ENCODE measurements around the gene LARP4B. TPM values are rescaled to one million over a fixed set of nuclear protein-coding genes. Genes with fewer than 3 reads are reported as not detected.

LARP4B gene
- total RNA-seq, 1 experiment from 2014 or later, result 122 TPM

DNA sequence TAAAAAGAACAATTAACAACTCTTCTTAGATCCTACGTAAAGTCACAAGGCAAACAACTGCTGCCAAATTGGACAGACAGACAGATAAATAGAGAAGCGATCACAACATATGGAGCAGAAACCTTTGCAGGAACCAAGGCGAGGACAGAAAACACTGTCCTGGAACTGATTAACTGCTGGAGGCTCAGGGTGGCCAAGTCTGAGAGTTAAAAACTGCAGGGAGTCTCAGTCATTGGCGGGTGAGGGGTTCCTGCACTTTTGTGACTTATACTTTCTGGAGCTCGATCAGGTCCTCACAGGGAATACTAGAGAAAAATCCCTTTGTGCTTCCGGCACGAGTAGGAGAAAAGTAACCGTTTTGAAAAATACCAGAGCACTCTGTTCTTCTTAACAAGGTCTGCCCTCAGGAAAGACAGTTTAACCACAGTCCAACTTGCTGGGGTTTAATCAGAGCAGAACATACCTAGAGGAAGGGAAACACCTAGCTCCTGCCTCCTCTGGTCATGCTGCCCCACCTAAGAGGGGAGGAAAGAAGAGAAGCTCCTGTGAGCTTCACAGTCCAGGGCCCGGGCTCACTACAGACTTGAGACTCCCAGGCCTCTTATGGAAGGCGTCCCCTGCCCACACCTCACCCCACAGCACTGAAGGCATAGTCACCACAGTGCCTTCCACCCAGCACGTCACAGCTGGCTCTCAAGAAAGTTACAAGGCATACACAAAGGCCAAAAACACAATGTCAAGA lies 74.9 kb downstream of the LARP4B start:
- Histone ChIP-seq H3K9ac (ENCODE audit: low read length) (no peak overlapping the region), H3K4me1 (ENCODE audit: control insufficient read depth in 1 of 2, insufficient read depth in 2 of 2, low read length in 2 of 2) (no peaks in the 10 kb centered on the region), H3K36me3 (ENCODE audit: control insufficient read depth in 1 of 2, insufficient read depth in 2 of 2, low read length in 2 of 2) (peaks cover 15 to 54% of the 10 kb centered on the region in 2 experiments; a peak in 3 of 4 replicates), H4K20me1 (ENCODE audit: insufficient read depth) (peaks cover 8% of the 10 kb centered on the region; the same call in 1 of the 2 replicates), H3K9me3 (ENCODE audit: control insufficient read depth in 1 of 2, insufficient read depth in 1 of 2, low read depth in 1 of 2, low read length in 2 of 2) (no peaks in the 10 kb centered on the region), H3K9me2 (ENCODE audit: insufficient read depth) (no peaks in the 10 kb centered on the region), H3K4me3 (replicated peaks in 1 of 2; ENCODE audit: low read depth in 1 of 2, low read length in 2 of 2) (no peak overlapping the region), H2AFZ (ENCODE audit: low read depth, low read length, poor library complexity, severe bottlenecking) (no peak overlapping the region), H3K27me3 (ENCODE audit: insufficient read depth, low read length) (no peaks in the 10 kb centered on the region), H3K79me2 (ENCODE audit: insufficient read depth, low read length) (peaks cover 90% of the 10 kb centered on the region), H3K27ac (ENCODE audit: low read depth, low read length) (no peak overlapping the region), H3K4me2 (ENCODE audit: low read length) (no peak overlapping the region)
- POLR2A ChIA-PET, result no interaction called here
- BruUV-seq (replicated peaks), result no TSS peak
- intact Hi-C loops (cut with micrococcal nuclease), result no loop called here
- TF ChIP-seq SRF (IDR thresholded peaks at IDR 0.05; ENCODE audit: low read depth) (no peak), YY1 (IDR thresholded peaks at IDR 0.05; ENCODE audit: extremely low read depth, insufficient replicate concordance, low read depth, low read length) (no peak), TCF7L2 (IDR thresholded peaks at IDR 0.05; ENCODE audit: borderline replicate concordance, extremely low read depth, insufficient read depth, insufficient read length) (no peak), CBX3 (IDR thresholded peaks at IDR 0.05; ENCODE audit: low read depth) (no peak), ELF1 (IDR thresholded peaks at IDR 0.05; ENCODE audit: borderline replicate concordance, low read depth) (no peak), EGR1 (IDR thresholded peaks at IDR 0.05; ENCODE audit: low read depth) (no peak), EZH2phosphoT487 (IDR thresholded peaks at IDR 0.05; ENCODE audit: borderline replicate concordance) (no peak), ZFX (IDR thresholded peaks at IDR 0.05) (no peak), SP1 (IDR thresholded peaks at IDR 0.05; ENCODE audit: low read depth) (no peak), EZH2 (IDR thresholded peaks at IDR 0.05) (no peak), JUND (IDR thresholded peaks at IDR 0.05) (no peak), CEBPB (IDR thresholded peaks at IDR 0.05; ENCODE audit: low read depth) (no peak)
- TF ChIP-seq, protein P1, sequence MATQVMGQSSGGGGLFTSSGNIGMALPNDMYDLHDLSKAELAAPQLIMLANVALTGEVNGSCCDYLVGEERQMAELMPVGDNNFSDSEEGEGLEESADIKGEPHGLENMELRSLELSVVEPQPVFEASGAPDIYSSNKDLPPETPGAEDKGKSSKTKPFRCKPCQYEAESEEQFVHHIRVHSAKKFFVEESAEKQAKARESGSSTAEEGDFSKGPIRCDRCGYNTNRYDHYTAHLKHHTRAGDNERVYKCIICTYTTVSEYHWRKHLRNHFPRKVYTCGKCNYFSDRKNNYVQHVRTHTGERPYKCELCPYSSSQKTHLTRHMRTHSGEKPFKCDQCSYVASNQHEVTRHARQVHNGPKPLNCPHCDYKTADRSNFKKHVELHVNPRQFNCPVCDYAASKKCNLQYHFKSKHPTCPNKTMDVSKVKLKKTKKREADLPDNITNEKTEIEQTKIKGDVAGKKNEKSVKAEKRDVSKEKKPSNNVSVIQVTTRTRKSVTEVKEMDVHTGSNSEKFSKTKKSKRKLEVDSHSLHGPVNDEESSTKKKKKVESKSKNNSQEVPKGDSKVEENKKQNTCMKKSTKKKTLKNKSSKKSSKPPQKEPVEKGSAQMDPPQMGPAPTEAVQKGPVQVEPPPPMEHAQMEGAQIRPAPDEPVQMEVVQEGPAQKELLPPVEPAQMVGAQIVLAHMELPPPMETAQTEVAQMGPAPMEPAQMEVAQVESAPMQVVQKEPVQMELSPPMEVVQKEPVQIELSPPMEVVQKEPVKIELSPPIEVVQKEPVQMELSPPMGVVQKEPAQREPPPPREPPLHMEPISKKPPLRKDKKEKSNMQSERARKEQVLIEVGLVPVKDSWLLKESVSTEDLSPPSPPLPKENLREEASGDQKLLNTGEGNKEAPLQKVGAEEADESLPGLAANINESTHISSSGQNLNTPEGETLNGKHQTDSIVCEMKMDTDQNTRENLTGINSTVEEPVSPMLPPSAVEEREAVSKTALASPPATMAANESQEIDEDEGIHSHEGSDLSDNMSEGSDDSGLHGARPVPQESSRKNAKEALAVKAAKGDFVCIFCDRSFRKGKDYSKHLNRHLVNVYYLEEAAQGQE (IDR thresholded peaks at IDR 0.05; ENCODE audit: low read depth), result no peak
- TF ChIP-seq, protein P2, sequence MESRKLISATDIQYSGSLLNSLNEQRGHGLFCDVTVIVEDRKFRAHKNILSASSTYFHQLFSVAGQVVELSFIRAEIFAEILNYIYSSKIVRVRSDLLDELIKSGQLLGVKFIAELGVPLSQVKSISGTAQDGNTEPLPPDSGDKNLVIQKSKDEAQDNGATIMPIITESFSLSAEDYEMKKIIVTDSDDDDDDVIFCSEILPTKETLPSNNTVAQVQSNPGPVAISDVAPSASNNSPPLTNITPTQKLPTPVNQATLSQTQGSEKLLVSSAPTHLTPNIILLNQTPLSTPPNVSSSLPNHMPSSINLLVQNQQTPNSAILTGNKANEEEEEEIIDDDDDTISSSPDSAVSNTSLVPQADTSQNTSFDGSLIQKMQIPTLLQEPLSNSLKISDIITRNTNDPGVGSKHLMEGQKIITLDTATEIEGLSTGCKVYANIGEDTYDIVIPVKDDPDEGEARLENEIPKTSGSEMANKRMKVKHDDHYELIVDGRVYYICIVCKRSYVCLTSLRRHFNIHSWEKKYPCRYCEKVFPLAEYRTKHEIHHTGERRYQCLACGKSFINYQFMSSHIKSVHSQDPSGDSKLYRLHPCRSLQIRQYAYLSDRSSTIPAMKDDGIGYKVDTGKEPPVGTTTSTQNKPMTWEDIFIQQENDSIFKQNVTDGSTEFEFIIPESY (IDR thresholded peaks at IDR 0.05; ENCODE audit: extremely low read depth, insufficient replicate concordance, low read length), result no peak
- TF ChIP-seq, protein P3, sequence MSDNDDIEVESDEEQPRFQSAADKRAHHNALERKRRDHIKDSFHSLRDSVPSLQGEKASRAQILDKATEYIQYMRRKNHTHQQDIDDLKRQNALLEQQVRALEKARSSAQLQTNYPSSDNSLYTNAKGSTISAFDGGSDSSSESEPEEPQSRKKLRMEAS (IDR thresholded peaks at IDR 0.05), result no peak
- TF ChIP-seq, protein P4, sequence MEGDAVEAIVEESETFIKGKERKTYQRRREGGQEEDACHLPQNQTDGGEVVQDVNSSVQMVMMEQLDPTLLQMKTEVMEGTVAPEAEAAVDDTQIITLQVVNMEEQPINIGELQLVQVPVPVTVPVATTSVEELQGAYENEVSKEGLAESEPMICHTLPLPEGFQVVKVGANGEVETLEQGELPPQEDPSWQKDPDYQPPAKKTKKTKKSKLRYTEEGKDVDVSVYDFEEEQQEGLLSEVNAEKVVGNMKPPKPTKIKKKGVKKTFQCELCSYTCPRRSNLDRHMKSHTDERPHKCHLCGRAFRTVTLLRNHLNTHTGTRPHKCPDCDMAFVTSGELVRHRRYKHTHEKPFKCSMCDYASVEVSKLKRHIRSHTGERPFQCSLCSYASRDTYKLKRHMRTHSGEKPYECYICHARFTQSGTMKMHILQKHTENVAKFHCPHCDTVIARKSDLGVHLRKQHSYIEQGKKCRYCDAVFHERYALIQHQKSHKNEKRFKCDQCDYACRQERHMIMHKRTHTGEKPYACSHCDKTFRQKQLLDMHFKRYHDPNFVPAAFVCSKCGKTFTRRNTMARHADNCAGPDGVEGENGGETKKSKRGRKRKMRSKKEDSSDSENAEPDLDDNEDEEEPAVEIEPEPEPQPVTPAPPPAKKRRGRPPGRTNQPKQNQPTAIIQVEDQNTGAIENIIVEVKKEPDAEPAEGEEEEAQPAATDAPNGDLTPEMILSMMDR (IDR thresholded peaks at IDR 0.05 in 2 of 3, conservative IDR thresholded peaks at IDR 0.05 in 1 of 3; ENCODE audit: borderline replicate concordance in 1 of 3, insufficient read depth in 1 of 3, low read depth in 2 of 3, low read length in 2 of 3), result no peak
- ATAC-seq (no peak), DNase-seq (ENCODE audit: low read depth, low spot score) (no peak)
- RAD21 ChIA-PET (ENCODE audit: low non-redundant PET in 1 of 2, low total read pairs in 2 of 2, uncharacterized antibody in 2 of 2, unreplicated experiment in 2 of 2), result no interaction called here
- CTCF ChIA-PET, result no interaction called here

Measured in HCT116 (cell line).